Kidney (tissue), 14 donors: ENCODE data around the gene MRPL49. TPM values are rescaled to one million over a fixed set of nuclear protein-coding genes. Genes with fewer than 3 reads are reported as not detected.
A peak's percentile ranks its signal among the peaks of the same experiment; 100 is the strongest.

Experiments
- DNase-seq, 5 donors: peaks; one replicate each; pipeline ENCODE4 v3.0.0-alpha.2; 2013 to 2020
- FAIRE-seq: peaks from 2 replicates; lab custom pipeline; 2012; peaks lifted over from hg19 to GRCh38; lab: Jason Lieb, UNC
- H3K27ac ChIP-seq, 2 donors: one replicate each; pipeline ENCODE4 v1.7.0; 2013; ENCODE audit warnings: low read depth in 2 of 2, low read length in 2 of 2, inconsistent platforms in 1 of 2
- H3K27me3 ChIP-seq: one replicate; pipeline ENCODE4 v1.7.1; 2013; ENCODE audit warnings: low read length, inconsistent platforms; ENCODE audit not compliant: control insufficient read depth, insufficient read depth
- H3K36me3 ChIP-seq, 3 donors: one replicate each; pipeline versions ENCODE4 v1.7.0 to v1.7.1; 2013; ENCODE audit warnings: low read length in 3 of 3, control low read depth in 1 of 3, inconsistent platforms in 1 of 3; ENCODE audit not compliant: insufficient read depth in 3 of 3, control insufficient read depth in 2 of 3
- H3K4me1 ChIP-seq, 3 donors: one replicate each; pipeline versions ENCODE4 v1.7.0 to v1.7.1; 2013; ENCODE audit warnings: low read length in 3 of 3, inconsistent platforms in 1 of 3, low read depth in 1 of 3; ENCODE audit not compliant: control insufficient read depth in 2 of 3, insufficient read depth in 2 of 3
- H3K4me3 ChIP-seq, 3 donors: one replicate each; pipeline versions ENCODE4 v1.7.0 to v1.8.1; 2013; ENCODE audit warnings: low read length in 3 of 3, control low read depth in 1 of 3, inconsistent platforms in 1 of 3
- H3K9ac ChIP-seq, 3 donors: one replicate each; pipeline versions ENCODE4 v1.7.0 to v1.7.1; 2013; ENCODE audit warnings: low read length in 3 of 3, control low read depth in 1 of 3, inconsistent platforms in 1 of 3
- H3K9me3 ChIP-seq, 3 donors: one replicate each; pipeline versions ENCODE4 v1.7.0 to v1.7.1; 2013; ENCODE audit warnings: low read length in 3 of 3, control low read depth in 1 of 3, inconsistent platforms in 1 of 3; ENCODE audit not compliant: control insufficient read depth in 2 of 3, insufficient read depth in 1 of 3
- CTCF ChIP-seq: IDR thresholded peaks from 3 replicates; pipeline ENCODE4 v1.5.1; 2012; ENCODE audit warnings: mild to moderate bottlenecking, moderate library complexity, borderline replicate concordance; ENCODE audit not compliant: insufficient read depth; ENCODE audit errors: extremely low read depth
- intact Hi-C: fragments of 100-400 bp; cut with DNase I; formaldehyde crosslinking; loops from one replicate; pipeline ENCODE4 v1.11.1; 2022
- polyA plus RNA-seq: library from polyadenylated mRNA; stranded (reverse); fragments of 350-450 nt; fragmentation: Illumina TruSeq; extraction: RNeasy Lipid Tissue Mini Kit (QIAGEN cat#74804); gene quantifications from one replicate; pipeline ENCODE4 v1.2.3, GENCODE V29; 2014; ENCODE audit warnings: low read depth, low replicate concordance; ENCODE audit not compliant: insufficient read depth
- total RNA-seq: library from RNA; stranded (reverse); fragmentation: NEBNext Ultra II Directional; extraction: Animal tissue kit (Norgen Biotek cat#: 25700); gene quantifications from one replicate; pipeline ENCODE4 v1.2.1, GENCODE V29; 2021
- donor health status: control.
- donor health status: control.
- donor health status: control.
- donor health status: control.
- donor health status: control.
- donor health status: DM: yes; HTN: yes; CAD: no.
- donor health status: Normal renal cell carcinoma (clear cell type).

Gene MRPL49
- total and polyA plus RNA-seq, 2 donors from 2014 or later = 53.3 to 76.7 TPM

- H3K9ac ChIP-seq = peak overlapping the region in 1 of 3 donors; percentile 99
- no peaks in the 10 kb centered on the region for H3K9me3 ChIP-seq
- DNase-seq = peak in 2 of 5 donors; percentile 4 to 73
- H3K4me1 ChIP-seq = peaks cover 3 to 22% (median 15%) of the 10 kb centered on the region in 3 donors
- no peak overlapping the region for H3K4me3 ChIP-seq
- H3K27me3 ChIP-seq = no peaks in the 10 kb centered on the region
- H3K27ac ChIP-seq = no peak overlapping the region
- TF ChIP-seq CTCF = no peak
- intact Hi-C loops = no loop called here
- no peak for FAIRE-seq
- peaks cover 5 to 46% (median 18%) of the 10 kb centered on the region in 3 donors for H3K36me3 ChIP-seq
Measured at GRCh38 chr11:65132238-65132987, 10.3 kb downstream of the MRPL49 start.

- FAIRE-seq (no peak), DNase-seq (peak; percentile 31 to 90 (median 59))
- intact Hi-C loops = no loop called here
- peaks cover 5 to 41% (median 18%) of the 10 kb centered on the region in 3 donors for H3K36me3 ChIP-seq
- no peaks in the 10 kb centered on the region for H3K9me3 ChIP-seq
- peak overlapping the region; percentile 85 to 94 (median 92) for H3K4me3 ChIP-seq
- no peaks in the 10 kb centered on the region for H3K27me3 ChIP-seq
- H3K27ac ChIP-seq = peak overlapping the region in 1 of 2 donors; percentile 99
- peak overlapping the region in 1 of 3 donors; percentile 99 for H3K9ac ChIP-seq
- H3K4me1 ChIP-seq = peaks cover 3 to 22% (median 15%) of the 10 kb centered on the region in 3 donors
- TF ChIP-seq CTCF = no peak
Measured at GRCh38 chr11:65132988-65133700, 11.0 kb downstream of the MRPL49 start.

GRCh38 chr11:65133724-65134123 is 11.6 kb downstream of the MRPL49 start:
- intact Hi-C loops = no loop called here
- Histone ChIP-seq H3K27me3 (no peaks in the 10 kb centered on the region), H3K9ac (peak overlapping the region; percentile 57 to 99 (median 86)), H3K36me3 (peaks cover 4 to 35% (median 17%) of the 10 kb centered on the region in 3 donors), H3K9me3 (no peaks in the 10 kb centered on the region), H3K4me1 (peaks cover 3 to 22% (median 15%) of the 10 kb centered on the region in 3 donors), H3K27ac (peak overlapping the region; percentile 99), H3K4me3 (peak overlapping the region; percentile 85 to 94 (median 92))
- DNase-seq (peak in 4 of 5 donors; percentile 11 to 81 (median 31)), FAIRE-seq (no peak)
- TF ChIP-seq CTCF = no peak
